A549 (cell line): ENCODE results near the gene FAM50B. TPM values are rescaled to one million over a fixed set of nuclear protein-coding genes. Genes with fewer than 3 reads are reported as not detected.

ENCODE experiments used
- ATAC-seq, 2 experiments: fragments of 200-7000 bp in 1 of 2; fragments of >200 bp in 1 of 2; cut with Nextera tagmentation in 1 of 2; cut with Tn5 transposase in 1 of 2; 3 replicates each; pipeline versions ENCODE4 v1.8.0 to v1.9.1; 2018 to 2020; ENCODE audit warnings: mild to moderate bottlenecking in 1 of 2, moderate library complexity in 1 of 2
- CTCF ChIA-PET: fragments of 300-600 bp; sonication (Branson Sonifier 250); formaldehyde crosslinking; extraction: SDS; loops from one replicate; lab custom pipeline; 2021; ENCODE audit warnings: antibody characterized with exemption, inconsistent platforms; lab: Yijun Ruan, JAX
- POLR2A ChIA-PET: fragments of 350-600 bp; formaldehyde crosslinking; extraction: SDS; loops from one replicate; lab custom pipeline; 2021; ENCODE audit warnings: antibody characterized with exemption, inconsistent platforms; lab: Yijun Ruan, JAX
- DNase-seq, 2 experiments: peaks; one replicate each; pipeline versions ENCODE4 v3.0.0 to v3.0.0-alpha.2; 2011 to 2016; ENCODE audit warnings: low read depth in 1 of 2, low spot score in 1 of 2
- FAIRE-seq: peaks from 2 replicates; lab custom pipeline; 2011; peaks lifted over from hg19 to GRCh38; lab: Jason Lieb, UNC
- H3K27ac ChIP-seq, 2 experiments: fragments of >200 bp; sonication (Bioruptor Twin); formaldehyde crosslinking; 3 replicates each; pipeline ENCODE4 v1.5.1; 2016 to 2017
- H3K4me1 ChIP-seq: fragments of >200 bp; sonication (Bioruptor Twin); formaldehyde crosslinking; 3 replicates; pipeline ENCODE4 v1.6.1; 2016
- H3K4me2 ChIP-seq: fragments of >200 bp; sonication (Bioruptor Twin); formaldehyde crosslinking; 3 replicates; pipeline ENCODE4 v1.6.1; 2016
- H3K4me3 ChIP-seq: fragments of >200 bp; sonication (Bioruptor Twin); formaldehyde crosslinking; 3 replicates; pipeline ENCODE4 v1.5.1; 2016
- H3K9me3 ChIP-seq: fragments of >200 bp; sonication (Bioruptor Twin); formaldehyde crosslinking; 3 replicates; pipeline ENCODE4 v1.6.1; 2016
- ATOH8 ChIP-seq: fragments of 250-450 bp; sonication (Bioruptor Pico); IDR thresholded peaks from 2 replicates; pipeline ENCODE4 v1.5.0; 2020; ENCODE audit warnings: low read depth, mild to moderate bottlenecking, moderate library complexity
- BCL3 ChIP-seq: fragments of >200 bp; sonication (Bioruptor Twin); formaldehyde crosslinking; IDR thresholded peaks from 3 replicates; pipeline ENCODE4 v1.6.1; 2016
- CBX8 ChIP-seq: fragments of 200-600 bp; sonication (generic); IDR thresholded peaks from 2 replicates; pipeline ENCODE4 v1.6.1; 2016
- CHD4 ChIP-seq: fragments of 200-600 bp; sonication (generic); IDR thresholded peaks from 2 replicates; pipeline ENCODE4 v1.6.1; 2016; ENCODE audit warnings: antibody characterized with exemption, mild to moderate bottlenecking, borderline replicate concordance
- CTCF ChIP-seq: fragments of >200 bp; sonication (Bioruptor Twin); formaldehyde crosslinking; IDR thresholded peaks from 3 replicates; pipeline ENCODE4 v1.5.1; 2016
- EHMT2 ChIP-seq: fragments of 200-600 bp; sonication (generic); IDR thresholded peaks from 2 replicates; pipeline ENCODE4 v1.6.1; 2016; ENCODE audit warnings: antibody characterized with exemption, low read depth, mild to moderate bottlenecking, moderate library complexity
- ELK1 ChIP-seq: fragments of 150-350 bp; IDR thresholded peaks from 2 replicates; pipeline ENCODE4 v1.6.1; 2014; ENCODE audit warnings: low read depth, mild to moderate bottlenecking, low read length
- FOSL2 ChIP-seq, 2 experiments: fragments of 450-650 bp in 1 of 2; fragments of >200 bp in 1 of 2; sonication (Bioruptor Twin) in 1 of 2; formaldehyde crosslinking; IDR thresholded peaks; 2 replicates each; pipeline versions ENCODE4 v1.5.0 to v1.6.1; 2016 to 2020; ENCODE audit warnings: mild to moderate bottlenecking in 1 of 2, moderate library complexity in 1 of 2
- FOXS1 ChIP-seq: fragments of 250-450 bp; sonication (Bioruptor Pico); IDR thresholded peaks from 2 replicates; pipeline ENCODE4 v1.5.0; 2020; ENCODE audit warnings: mild to moderate bottlenecking, moderate library complexity
- HES2 ChIP-seq: fragments of >200 bp; sonication (Bioruptor Twin); formaldehyde crosslinking; IDR thresholded peaks from 2 replicates; pipeline ENCODE4 v1.6.1; 2016
- HEYL ChIP-seq: fragments of 250-450 bp; sonication (Bioruptor Pico); IDR thresholded peaks from 2 replicates; pipeline ENCODE4 v1.8.0; 2021; ENCODE audit warnings: mild to moderate bottlenecking, moderate library complexity
- HMGXB4 ChIP-seq: fragments of 250-450 bp; sonication (Bioruptor Pico); IDR thresholded peaks from 2 replicates; pipeline ENCODE4 v1.5.0; 2021; ENCODE audit warnings: mild to moderate bottlenecking, moderate library complexity, borderline replicate concordance
- HOXA7 ChIP-seq: fragments of 250-450 bp; sonication (Bioruptor Pico); IDR thresholded peaks from 2 replicates; pipeline ENCODE4 v1.5.0; 2020; ENCODE audit warnings: mild to moderate bottlenecking, moderate library complexity
- JUNB ChIP-seq: fragments of >200 bp; sonication (Bioruptor Twin); formaldehyde crosslinking; IDR thresholded peaks from 2 replicates; pipeline ENCODE4 v1.6.1; 2016
- KDM5A ChIP-seq: fragments of 200-600 bp; sonication (generic); IDR thresholded peaks from 2 replicates; pipeline ENCODE4 v1.6.1; 2016; ENCODE audit warnings: antibody characterized with exemption, mild to moderate bottlenecking
- NFE2L2 ChIP-seq: fragments of 150-350 bp; conservative IDR thresholded peaks from 2 replicates; pipeline ENCODE4 v1.6.1; 2014; ENCODE audit warnings: low read length
- RAD21 ChIP-seq, 2 experiments: fragments of >200 bp in 1 of 2; sonication (Bioruptor Twin) in 1 of 2; formaldehyde crosslinking in 1 of 2; IDR thresholded peaks in 1 of 2; conservative IDR thresholded peaks in 1 of 2; 2 replicates in 1 of 2; 3 replicates in 1 of 2; pipeline ENCODE4 v1.6.1; 2012 to 2018; ENCODE audit warnings: inconsistent platforms in 1 of 2
- TFCP2L1 ChIP-seq: fragments of 250-450 bp; sonication (Bioruptor Pico); IDR thresholded peaks from 2 replicates; pipeline ENCODE4 v1.5.0; 2021; ENCODE audit warnings: mild to moderate bottlenecking
- ZNF302 ChIP-seq: fragments of 250-450 bp; sonication (Bioruptor Pico); IDR thresholded peaks from 2 replicates; pipeline ENCODE4 v1.9.0; 2021; ENCODE audit warnings: inconsistent platforms, mild to moderate bottlenecking, moderate library complexity
- WGBS: methylation state at CpG from one replicate; pipeline ENCODE4 v1.1.6; 2017; ENCODE audit errors: missing lambda C conversion rate; 5-methylcytosine and 5-hydroxymethylcytosine counted together
- polyA plus RNA-seq, 4 experiments: library from polyadenylated mRNA; depleted of rRNA in 3 of 4; stranded (reverse); fragments of >200 nt; fragmentation: RNase III in 1 of 4; extraction: RNeasy Plus Mini Kit Qiagen cat#74134 plus additional on column Dnase treatment in 1 of 4; gene quantifications; 2 replicates in 3 of 4; 3 replicates in 1 of 4; pipeline ENCODE4 v1.2.3, GENCODE V29; 2011 to 2017

The FAM50B gene
- polyA plus RNA-seq, 2 of the 4 experiments (the other 2 are of a cell fraction) = 5.1 to 6.4 TPM

GRCh38 chr6:3838992-3839867, 9.9 kb upstream of the FAM50B start:
- 88% methylated on average over 8 of the region's 8 CpGs for WGBS
- DNase-seq = no peak
- H3K9me3 ChIP-seq = no peaks in the 10 kb centered on the region
- POLR2A ChIA-PET = no interaction called here
- ATAC-seq = no peak
- H3K4me1 ChIP-seq = peaks cover 50% of the 10 kb centered on the region
- FAIRE-seq = no peak
- H3K4me2 ChIP-seq = no peak overlapping the region
- CTCF ChIA-PET = interaction anchor here (1.2 to 1.9 kb wide), 2 partner anchors 10 to 31 kb away, joined by 4 to 10 read pairs; partner anchors contain the start of gene FAM50B
- H3K4me3 ChIP-seq = no peak overlapping the region
- no peak overlapping the region for H3K27ac ChIP-seq
- TF ChIP-seq CHD4 = no peak
- TF ChIP-seq JUNB = no peak
- no peak for TF ChIP-seq KDM5A
- TF ChIP-seq ATOH8 (CRISPR knock-in tag) = no peak
- no peak for TF ChIP-seq ELK1
- TF ChIP-seq NFE2L2 = no peak
- no peak for TF ChIP-seq HOXA7 (CRISPR knock-in tag)
- no peak for TF ChIP-seq BCL3
- no peak for TF ChIP-seq FOXS1 (CRISPR knock-in tag)
- TF ChIP-seq CBX8 = no peak
- no peak for TF ChIP-seq RAD21 (conservative IDR thresholded peaks at IDR 0.05 in 1 of 2, IDR thresholded peaks at IDR 0.05 in 1 of 2)
- no peak for TF ChIP-seq ZNF302 (CRISPR knock-in tag)
- no peak for TF ChIP-seq HMGXB4
- TF ChIP-seq CTCF = no peak
- TF ChIP-seq HEYL (CRISPR knock-in tag) = no peak
- TF ChIP-seq FOSL2 (IDR thresholded peaks at IDR 0.05) = no peak
- no peak for TF ChIP-seq FOSL2 (CRISPR knock-in tag; IDR thresholded peaks at IDR 0.05)
- no peak for TF ChIP-seq EHMT2
- TF ChIP-seq TFCP2L1 = no peak
- TF ChIP-seq HES2 = no peak
